ENCODE measurements around the gene NLN. TPM values are rescaled to one million over a fixed set of nuclear protein-coding genes. Genes with fewer than 3 reads are reported as not detected.

NLN gene
- total RNA-seq, 1 donor from 2014 or later: 94.3 TPM

GRCh38 chr5:65760504-65761275, 38.7 kb downstream of the NLN start:
- H3K27me3 ChIP-seq: no peaks in the 10 kb centered on the region
- H4K20me1 ChIP-seq (ENCODE audit: low read depth): peaks cover 12% of the 10 kb centered on the region
- DNase-seq (ENCODE audit: low spot score): no peak
- H3K27ac Mint-ChIP-seq: no peak overlapping the region
- no peaks in the 10 kb centered on the region for H3K27me3 Mint-ChIP-seq (ENCODE audit: insufficient read depth, low read depth)
- no peaks in the 10 kb centered on the region for H3K9me3 ChIP-seq (ENCODE audit: low read depth)
- no peak overlapping the region for H3K4me2 ChIP-seq
- H3K4me1 Mint-ChIP-seq: no peaks in the 10 kb centered on the region
- no peak overlapping the region for H3K9ac ChIP-seq
- H3K4me3 ChIP-seq: no peak overlapping the region
- H3K9me3 Mint-ChIP-seq: no peaks in the 10 kb centered on the region
- peaks cover 24% of the 10 kb centered on the region for H3K79me2 ChIP-seq (ENCODE audit: low read depth)
- peaks cover 7% of the 10 kb centered on the region for H3K36me3 ChIP-seq
- H3F3A ChIP-seq (ENCODE audit: low read depth): no peaks in the 10 kb centered on the region
- H3K36me3 Mint-ChIP-seq: peaks cover 9% of the 10 kb centered on the region
- no peak overlapping the region for H3K27ac ChIP-seq
- no peaks in the 10 kb centered on the region for H3K4me1 ChIP-seq
- no peak overlapping the region for H2AFZ ChIP-seq (replicated peaks)
- H3K4me3 Mint-ChIP-seq: no peak overlapping the region
- TF ChIP-seq EZH2phosphoT487 (IDR thresholded peaks at IDR 0.05) (no peak), EZH2 (IDR thresholded peaks at IDR 0.05) (no peak)
- TF ChIP-seq, protein P1, sequence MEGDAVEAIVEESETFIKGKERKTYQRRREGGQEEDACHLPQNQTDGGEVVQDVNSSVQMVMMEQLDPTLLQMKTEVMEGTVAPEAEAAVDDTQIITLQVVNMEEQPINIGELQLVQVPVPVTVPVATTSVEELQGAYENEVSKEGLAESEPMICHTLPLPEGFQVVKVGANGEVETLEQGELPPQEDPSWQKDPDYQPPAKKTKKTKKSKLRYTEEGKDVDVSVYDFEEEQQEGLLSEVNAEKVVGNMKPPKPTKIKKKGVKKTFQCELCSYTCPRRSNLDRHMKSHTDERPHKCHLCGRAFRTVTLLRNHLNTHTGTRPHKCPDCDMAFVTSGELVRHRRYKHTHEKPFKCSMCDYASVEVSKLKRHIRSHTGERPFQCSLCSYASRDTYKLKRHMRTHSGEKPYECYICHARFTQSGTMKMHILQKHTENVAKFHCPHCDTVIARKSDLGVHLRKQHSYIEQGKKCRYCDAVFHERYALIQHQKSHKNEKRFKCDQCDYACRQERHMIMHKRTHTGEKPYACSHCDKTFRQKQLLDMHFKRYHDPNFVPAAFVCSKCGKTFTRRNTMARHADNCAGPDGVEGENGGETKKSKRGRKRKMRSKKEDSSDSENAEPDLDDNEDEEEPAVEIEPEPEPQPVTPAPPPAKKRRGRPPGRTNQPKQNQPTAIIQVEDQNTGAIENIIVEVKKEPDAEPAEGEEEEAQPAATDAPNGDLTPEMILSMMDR (IDR thresholded peaks at IDR 0.05): no peak

DNA sequence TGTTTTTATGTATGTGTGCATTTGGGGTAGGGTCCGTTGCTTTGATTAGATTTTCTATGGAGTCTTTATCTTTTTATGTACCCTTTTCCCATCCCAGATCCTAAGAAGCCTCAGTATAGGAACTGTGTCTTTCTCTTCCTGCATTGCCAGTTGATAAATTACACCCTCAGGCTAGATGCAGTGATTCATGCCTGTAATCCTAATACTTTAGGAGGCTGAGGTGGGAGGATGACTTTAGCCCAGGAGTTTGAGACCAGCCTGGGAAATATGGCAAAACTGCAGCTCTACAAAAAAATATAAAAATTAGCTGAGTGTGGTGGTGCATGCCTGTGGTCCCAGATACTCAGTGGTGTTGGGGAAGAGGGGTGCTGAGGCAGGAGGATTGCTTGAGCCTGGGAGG, 40.2 kb downstream of the NLN start:
- H3K9me3 Mint-ChIP-seq: no peaks in the 10 kb centered on the region
- H3K36me3 Mint-ChIP-seq: peaks cover 20% of the 10 kb centered on the region

GRCh38 chr5:65765582-65765981, 43.6 kb downstream of the NLN start:
- H3K36me3 ChIP-seq: peaks cover 7% of the 10 kb centered on the region
- H3K79me2 ChIP-seq (ENCODE audit: low read depth): no peaks in the 10 kb centered on the region
- no peak overlapping the region for H3K27ac ChIP-seq
- H3K9ac ChIP-seq: no peak overlapping the region
- no peak for DNase-seq (ENCODE audit: low spot score)
- TF ChIP-seq, protein P1 (IDR thresholded peaks at IDR 0.05): no peak
- no peak for TF ChIP-seq EZH2phosphoT487 (IDR thresholded peaks at IDR 0.05)
- TF ChIP-seq EZH2 (IDR thresholded peaks at IDR 0.05): no peak
- Mint-ChIP-seq H3K4me3 (no peak overlapping the region), H3K4me1 (no peaks in the 10 kb centered on the region), H3K27me3 (ENCODE audit: insufficient read depth, low read depth) (no peaks in the 10 kb centered on the region), H3K36me3 (peaks cover 22% of the 10 kb centered on the region), H3K9me3 (peaks cover 2% of the 10 kb centered on the region), H3K27ac (no peak overlapping the region)
- no peaks in the 10 kb centered on the region for H3K9me3 ChIP-seq (ENCODE audit: low read depth)
- H4K20me1 ChIP-seq (ENCODE audit: low read depth): no peaks in the 10 kb centered on the region
- no peak overlapping the region for H3K4me3 ChIP-seq
- peaks cover 7% of the 10 kb centered on the region for H3K4me1 ChIP-seq
- H3K4me2 ChIP-seq: no peak overlapping the region
- no peaks in the 10 kb centered on the region for H3F3A ChIP-seq (ENCODE audit: low read depth)
- H3K27me3 ChIP-seq: no peaks in the 10 kb centered on the region
- H2AFZ ChIP-seq (replicated peaks): no peak overlapping the region

More for the DNA sequence above, 40.2 kb downstream of the NLN start:
- Mint-ChIP-seq H3K27ac (no peak overlapping the region), H3K4me1 (no peaks in the 10 kb centered on the region), H3K4me3 (no peak overlapping the region), H3K27me3 (ENCODE audit: insufficient read depth, low read depth) (no peaks in the 10 kb centered on the region)
- H3K4me2 ChIP-seq: no peak overlapping the region
- H3K27me3 ChIP-seq: no peaks in the 10 kb centered on the region
- no peak for DNase-seq (ENCODE audit: low spot score)
- no peaks in the 10 kb centered on the region for H3K9me3 ChIP-seq (ENCODE audit: low read depth)
- H3K36me3 ChIP-seq: peaks cover 7% of the 10 kb centered on the region
- H3K9ac ChIP-seq: no peak overlapping the region
- no peaks in the 10 kb centered on the region for H3K4me1 ChIP-seq
- H2AFZ ChIP-seq (replicated peaks): no peak overlapping the region
- H3F3A ChIP-seq (ENCODE audit: low read depth): no peaks in the 10 kb centered on the region
- peaks cover 8% of the 10 kb centered on the region for H3K79me2 ChIP-seq (ENCODE audit: low read depth)
- peak overlapping the region; percentile 20 for H3K27ac ChIP-seq
- TF ChIP-seq, protein P1 (IDR thresholded peaks at IDR 0.05): no peak
- TF ChIP-seq EZH2 (IDR thresholded peaks at IDR 0.05) (no peak), EZH2phosphoT487 (IDR thresholded peaks at IDR 0.05) (no peak)
- no peak overlapping the region for H3K4me3 ChIP-seq
- no peaks in the 10 kb centered on the region for H4K20me1 ChIP-seq (ENCODE audit: low read depth)

All from neural progenitor cell (in vitro differentiated cells).